ENCODE results near the gene KCNQ4. TPM values are rescaled to one million over a fixed set of nuclear protein-coding genes. Genes with fewer than 3 reads are reported as not detected.

KCNQ4 gene
- total and polyA plus RNA-seq, 2 of the 13 experiments (the other 11 are each of a cell fraction or from before 2014, with no cell fraction given) = 0.02 to 0.09 TPM

- H3K4me1 ChIP-seq (ENCODE audit: insufficient read depth, low read length) = peaks cover 40% of the 10 kb centered on the region
- ATAC-seq = peak; percentile 87
- H3K4me3 ChIP-seq (replicated peaks in 1 of 3; ENCODE audit: insufficient read depth in 1 of 3, low read depth in 2 of 3, low read length in 3 of 3) = peak within 1 kb of the TSS; percentile 38 to 76 (median 52)
- no peaks in the 10 kb centered on the region for H3K9me3 ChIP-seq (ENCODE audit: low read length)
- WGBS (ENCODE audit: low lambda C conversion rate) = 0% methylated on average over 2 of the region's 75 CpGs
- no TSS peak for BruUV-seq (replicated peaks)
- peaks cover 2 to 32% of the 10 kb centered on the region in 2 experiments; a peak in 4 of 5 replicates for H3K27me3 ChIP-seq (ENCODE audit: control insufficient read depth in 1 of 2, insufficient read depth in 2 of 2, low read length in 2 of 2)
- H2AFZ ChIP-seq (ENCODE audit: low read length) = no peak within 1 kb of the TSS
- peak within 1 kb of the TSS; percentile 75 for H3K4me2 ChIP-seq (ENCODE audit: low read depth, low read length)
- peak; percentile 84 for FAIRE-seq
- ChIA-PET CTCF (ENCODE audit: low intra/inter-chr PET ratio, low total read pairs) (interaction anchor here (1.0 to 1.4 kb wide), 4 partner anchors 14 to 90 kb away, joined by 5 to 7 read pairs (median 5); no protein-coding TSS in a partner anchor), POLR2A (interaction anchor here (0.6 to 3.2 kb wide), 31 partner anchors 9 to 329 kb away, joined by 3 to 93 read pairs (median 4); partner anchors contain the start of genes CTPS1 and NFYC)
- H3K36me3 ChIP-seq (replicated peaks in 1 of 2; ENCODE audit: control insufficient read depth in 1 of 2, insufficient read depth in 2 of 2, low read length in 2 of 2) = no peaks in the 10 kb centered on the region
- intact Hi-C loops (cut with micrococcal nuclease; ENCODE audit: unreplicated experiment) (loop anchor here (1.0 kb wide), 1 partner anchor 90 kb away; no protein-coding TSS in a partner anchor), in situ Hi-C loops (cut with HindIII; ENCODE audit: extremely low pct_ligation_motif_present, low pct_unique_long_range_greater_than_20kb) (no loop called here)
- H3K79me2 ChIP-seq (ENCODE audit: insufficient read depth, low read length) = no peaks in the 10 kb centered on the region
- H4K20me1 ChIP-seq (ENCODE audit: insufficient read depth, low read length) = no peaks in the 10 kb centered on the region
- peak within 1 kb of the TSS; percentile 73 for H3K9ac ChIP-seq (ENCODE audit: insufficient read depth, low read depth, low read length)
- peak; percentile 88 for DNase-seq (ENCODE audit: low spot score)
- peak within 1 kb of the TSS; percentile 47 for H3K27ac ChIP-seq (ENCODE audit: extremely low read length, insufficient read depth, low read length)
- no peak for TF ChIP-seq ZNF3 (CRISPR knock-in tag; IDR thresholded peaks at IDR 0.05)
- 0 out of 2 replicates have a peak, but pooled peaks have one; percentile 60 for TF ChIP-seq TMF1 (CRISPR knock-in tag; IDR thresholded peaks at IDR 0.05; ENCODE audit: low read depth)
- TF ChIP-seq ZNF501 (CRISPR knock-in tag; IDR thresholded peaks at IDR 0.05) = peak; percentile 55; the same call in 1 of the 2 replicates
- TF ChIP-seq POLR2A (IDR thresholded peaks at IDR 0.05; ENCODE audit: insufficient read depth in 1 of 2, low read depth in 2 of 2, low read length in 2 of 2) = peak; percentile 97 to 99
- TF ChIP-seq HIC2 (CRISPR knock-in tag; IDR thresholded peaks at IDR 0.05; ENCODE audit: low read depth) = peak; percentile 50; the same call in 1 of the 2 replicates
- TF ChIP-seq NKX3-1 (CRISPR knock-in tag; IDR thresholded peaks at IDR 0.05) = peak; percentile 48; the same call in 1 of the 2 replicates
- TF ChIP-seq ZNF230 (CRISPR knock-in tag; IDR thresholded peaks at IDR 0.05) = peak; percentile 42; the same call in 1 of the 2 replicates
- no peak; the same call in 1 of the 2 replicates for TF ChIP-seq REXO4 (CRISPR knock-in tag; IDR thresholded peaks at IDR 0.05; ENCODE audit: borderline replicate concordance)
- TF ChIP-seq ZMYM3 (CRISPR knock-in tag; IDR thresholded peaks at IDR 0.05) = peak; percentile 51
- TF ChIP-seq ZNF749 (CRISPR knock-in tag; IDR thresholded peaks at IDR 0.05; ENCODE audit: borderline replicate concordance) = peak; percentile 40; the same call in 1 of the 2 replicates
- TF ChIP-seq JARID2 (CRISPR knock-in tag; IDR thresholded peaks at IDR 0.05; ENCODE audit: insufficient replicate concordance) = no peak
- TF ChIP-seq FOXP1 (IDR thresholded peaks at IDR 0.05) = no peak
- TF ChIP-seq FOXP1 (CRISPR knock-in tag; IDR thresholded peaks at IDR 0.05) = no peak
- no peak for TF ChIP-seq NR2F6 (IDR thresholded peaks at IDR 0.05)
- TF ChIP-seq NR2F6 (CRISPR knock-in tag; IDR thresholded peaks at IDR 0.05) = 0 out of 2 replicates have a peak, but pooled peaks have one; percentile 6
- 0 out of 2 replicates have a peak, but pooled peaks have one; percentile 16 for TF ChIP-seq MAZ (IDR thresholded peaks at IDR 0.05; ENCODE audit: borderline replicate concordance, low read depth, low read length)
- TF ChIP-seq MAZ (CRISPR knock-in tag; IDR thresholded peaks at IDR 0.05; ENCODE audit: low read depth) = no peak
- TF ChIP-seq SMAD1 (CRISPR knock-in tag; IDR thresholded peaks at IDR 0.05; ENCODE audit: borderline replicate concordance, low read depth) = peak; percentile 34; the same call in 1 of the 2 replicates
- peak; percentile 54; the same call in 1 of the 2 replicates for TF ChIP-seq SIN3A (IDR thresholded peaks at IDR 0.05; ENCODE audit: borderline replicate concordance, low read depth, low read length)
- peak; percentile 46; the same call in 1 of the 2 replicates for TF ChIP-seq ZNF563 (CRISPR knock-in tag; IDR thresholded peaks at IDR 0.05)
- TF ChIP-seq SRSF1 (optimal IDR thresholded peaks at IDR 0.05; ENCODE audit: low read depth, low read length) = peak; percentile 88
- no peak for TF ChIP-seq ZFP1 (CRISPR knock-in tag; IDR thresholded peaks at IDR 0.05)
- no peak for TF ChIP-seq TRIM22 (IDR thresholded peaks at IDR 0.05)
- TF ChIP-seq PLRG1 (conservative IDR thresholded peaks at IDR 0.05) = no peak
Measured at GRCh38 chr1:40862008-40862863, 78.6 kb downstream of the KCNQ4 start, which contains the start of gene CITED4. TSS of gene CITED4 (minus strand) at chr1:40862363. CDS start at chr1:40862127, 236 bp downstream.

All from HepG2 (cell line).